ENCODE results near the gene RAP2A.

DNA sequence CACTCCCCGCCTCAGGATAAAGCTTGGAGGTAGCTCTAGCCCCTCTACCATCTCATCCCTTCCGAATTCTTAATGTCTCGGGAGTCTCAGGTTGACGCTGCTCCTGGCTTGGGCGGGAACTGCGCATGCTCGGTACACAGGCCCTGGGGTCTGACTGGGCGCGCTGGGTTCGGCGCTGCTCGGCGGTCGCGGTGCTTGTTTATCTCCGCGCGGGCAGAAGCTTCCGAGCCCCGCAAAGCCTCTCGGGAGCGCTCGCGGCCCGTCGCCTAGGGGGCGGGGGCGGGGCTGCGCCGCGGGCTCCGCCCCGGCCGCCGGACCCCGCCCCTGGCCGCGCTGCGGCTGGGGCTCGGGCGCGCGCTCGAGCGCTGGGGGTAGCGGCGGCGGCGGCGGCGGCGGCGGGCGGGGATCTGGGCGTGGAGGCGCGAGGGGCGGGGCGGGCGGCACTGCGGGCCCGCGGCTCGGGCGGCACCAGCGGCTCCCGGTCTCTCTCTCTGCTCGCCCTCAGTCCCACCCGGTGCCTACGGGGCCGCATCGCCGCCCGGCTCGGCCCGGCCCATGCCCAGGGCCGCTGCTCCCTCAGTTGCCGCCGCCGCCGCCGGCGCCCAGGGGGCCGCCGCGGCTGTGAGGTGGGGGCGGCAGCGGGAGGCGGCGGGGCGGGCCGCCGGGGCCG, at the start of gene RAP2A:
- peak in 1 of 2 donors; percentile 92 for TF ChIP-seq POLR2AphosphoS5 (IDR thresholded peaks at IDR 0.05; ENCODE audit: insufficient read depth in 1 of 2, low read depth in 1 of 2)
- TF ChIP-seq, protein P1, sequence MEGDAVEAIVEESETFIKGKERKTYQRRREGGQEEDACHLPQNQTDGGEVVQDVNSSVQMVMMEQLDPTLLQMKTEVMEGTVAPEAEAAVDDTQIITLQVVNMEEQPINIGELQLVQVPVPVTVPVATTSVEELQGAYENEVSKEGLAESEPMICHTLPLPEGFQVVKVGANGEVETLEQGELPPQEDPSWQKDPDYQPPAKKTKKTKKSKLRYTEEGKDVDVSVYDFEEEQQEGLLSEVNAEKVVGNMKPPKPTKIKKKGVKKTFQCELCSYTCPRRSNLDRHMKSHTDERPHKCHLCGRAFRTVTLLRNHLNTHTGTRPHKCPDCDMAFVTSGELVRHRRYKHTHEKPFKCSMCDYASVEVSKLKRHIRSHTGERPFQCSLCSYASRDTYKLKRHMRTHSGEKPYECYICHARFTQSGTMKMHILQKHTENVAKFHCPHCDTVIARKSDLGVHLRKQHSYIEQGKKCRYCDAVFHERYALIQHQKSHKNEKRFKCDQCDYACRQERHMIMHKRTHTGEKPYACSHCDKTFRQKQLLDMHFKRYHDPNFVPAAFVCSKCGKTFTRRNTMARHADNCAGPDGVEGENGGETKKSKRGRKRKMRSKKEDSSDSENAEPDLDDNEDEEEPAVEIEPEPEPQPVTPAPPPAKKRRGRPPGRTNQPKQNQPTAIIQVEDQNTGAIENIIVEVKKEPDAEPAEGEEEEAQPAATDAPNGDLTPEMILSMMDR (IDR thresholded peaks at IDR 0.05) = no peak
- TF ChIP-seq POLR2A (IDR thresholded peaks at IDR 0.05) = peak in 1 of 2 donors; percentile 44
